Glomerular visceral epithelial cell (primary cell): ENCODE results near the gene NUP98.
"Not testable (repeated sequence)": the region's sequence is repeated elsewhere in the genome, so short reads cannot be mapped to it uniquely, and the experiment has no call there.

Experiments used
- DNase-seq: peaks from one replicate; pipeline ENCODE4 v3.0.0-alpha.2; 2016; ENCODE audit errors: extremely low spot score

NUP98 gene

GRCh38 chr11:3826721-3827120 lies 29.4 kb upstream of the NUP98 start:
- no peak for DNase-seq

GRCh38 chr11:3825473-3826154 lies 28.3 kb upstream of the NUP98 start:
- no peak for DNase-seq

- no peak for DNase-seq
Measured at GRCh38 chr11:3824714-3825472, 27.5 kb upstream of the NUP98 start.

- DNase-seq: no peak
Measured at GRCh38 chr11:3823762-3824506, 26.6 kb upstream of the NUP98 start.

GRCh38 chr11:3823303-3823702 lies 25.9 kb upstream of the NUP98 start:
- DNase-seq: peak; percentile 69

- no peak for DNase-seq
Measured at GRCh38 chr11:3822312-3822711, 25.0 kb upstream of the NUP98 start.

- no peak for DNase-seq
Measured at GRCh38 chr11:3820971-3821370, 23.6 kb upstream of the NUP98 start.

- no peak for DNase-seq
Measured at GRCh38 chr11:3817181-3817800, 19.9 kb upstream of the NUP98 start.

GRCh38 chr11:3816673-3817072 lies 19.3 kb upstream of the NUP98 start:
- DNase-seq: no peak

GRCh38 chr11:3815845-3816244 lies 18.5 kb upstream of the NUP98 start:
- no peak for DNase-seq

GRCh38 chr11:3814832-3815231 lies 17.5 kb upstream of the NUP98 start:
- DNase-seq: not testable (repeated sequence)

- DNase-seq: no peak
Measured at GRCh38 chr11:3810951-3811350, 13.6 kb upstream of the NUP98 start.

GRCh38 chr11:3810446-3810845 lies 13.1 kb upstream of the NUP98 start:
- DNase-seq: no peak

GRCh38 chr11:3809624-3809928 lies 12.2 kb upstream of the NUP98 start:
- no peak for DNase-seq

- DNase-seq: peak; percentile 68
Measured at GRCh38 chr11:3808861-3809623, 11.7 kb upstream of the NUP98 start.

GRCh38 chr11:3807909-3808860 lies 10.8 kb upstream of the NUP98 start, which contains the start of gene PGAP2:
Gene PGAP2 (plus strand): TSS chr11:3808560. CDS start chr11:3811260, 2,700 bp downstream.
- peak; percentile 58 for DNase-seq

GRCh38 chr11:3803726-3804495 lies 6.6 kb upstream of the NUP98 start:
- DNase-seq: peak; percentile 80

GRCh38 chr11:3802011-3802790 lies 4.8 kb upstream of the NUP98 start:
- DNase-seq: peak; percentile 44

GRCh38 chr11:3799873-3800272 lies 2.5 kb upstream of the NUP98 start:
- no peak for DNase-seq
